ENCODE results near the gene MOB2.

The MOB2 gene

GRCh38 chr11:1487091-1487850, 692 bp upstream of the MOB2 start:
- no peak for DNase-seq (ENCODE audit: low read depth)

GRCh38 chr11:1485504-1485885, 1.1 kb downstream of the MOB2 start:
- no peak for DNase-seq (ENCODE audit: low read depth)

GRCh38 chr11:1484695-1485503, 1.7 kb downstream of the MOB2 start:
- no peak for DNase-seq (ENCODE audit: low read depth)

- no peak for DNase-seq (ENCODE audit: low read depth)
Measured at GRCh38 chr11:1484061-1484671, 2.4 kb downstream of the MOB2 start.

- DNase-seq (ENCODE audit: low read depth): peak; percentile 29
Measured at GRCh38 chr11:1483445-1483961, 3.1 kb downstream of the MOB2 start.

- no peak for DNase-seq (ENCODE audit: low read depth)
Measured at GRCh38 chr11:1482581-1483444, 3.8 kb downstream of the MOB2 start.

GRCh38 chr11:1481861-1482441, 4.6 kb downstream of the MOB2 start:
- DNase-seq (ENCODE audit: low read depth): no peak

- no peak for DNase-seq (ENCODE audit: low read depth)
Measured at GRCh38 chr11:1481483-1481825, 5.1 kb downstream of the MOB2 start.

- no peak for DNase-seq (ENCODE audit: low read depth)
Measured at GRCh38 chr11:1480555-1481482, 5.8 kb downstream of the MOB2 start.

- DNase-seq (ENCODE audit: low read depth): no peak
Measured at GRCh38 chr11:1480191-1480554, 6.4 kb downstream of the MOB2 start.

- DNase-seq (ENCODE audit: low read depth): no peak
Measured at GRCh38 chr11:1479678-1480118, 6.9 kb downstream of the MOB2 start.

GRCh38 chr11:1479006-1479677, 7.4 kb downstream of the MOB2 start:
- no peak for DNase-seq (ENCODE audit: low read depth)

GRCh38 chr11:1478544-1478943, 8.0 kb downstream of the MOB2 start:
- no peak for DNase-seq (ENCODE audit: low read depth)

- DNase-seq (ENCODE audit: low read depth): no peak
Measured at GRCh38 chr11:1478011-1478410, 8.6 kb downstream of the MOB2 start.

- DNase-seq (ENCODE audit: low read depth): no peak
Measured at GRCh38 chr11:1476940-1477736, 9.4 kb downstream of the MOB2 start.

GRCh38 chr11:1475841-1476240, 10.7 kb downstream of the MOB2 start:
- no peak for DNase-seq (ENCODE audit: low read depth)

- no peak for DNase-seq (ENCODE audit: low read depth)
Measured at GRCh38 chr11:1473786-1474185, 12.8 kb downstream of the MOB2 start.

GRCh38 chr11:1473011-1473628, 13.5 kb downstream of the MOB2 start:
- no peak for DNase-seq (ENCODE audit: low read depth)
